Neural cell (in vitro differentiated cells): ENCODE results near the gene UBTF.

ENCODE experiments used
- POLR2AphosphoS5 ChIP-seq: IDR thresholded peaks from 2 replicates; pipeline ENCODE4 v1.6.1; 2012
- TAF1 ChIP-seq: IDR thresholded peaks from 2 replicates; pipeline ENCODE4 v1.6.1; 2012; ENCODE audit warnings: low read depth
- TF ChIP-seq, protein P1 (sequence below): fragments of 450-650 bp; IDR thresholded peaks from 2 replicates; pipeline ENCODE4 v1.5.1; 2014; ENCODE audit warnings: antibody characterized with exemption, mild to moderate bottlenecking, moderate library complexity; ENCODE audit not compliant: poor library complexity, severe bottlenecking

DNA sequence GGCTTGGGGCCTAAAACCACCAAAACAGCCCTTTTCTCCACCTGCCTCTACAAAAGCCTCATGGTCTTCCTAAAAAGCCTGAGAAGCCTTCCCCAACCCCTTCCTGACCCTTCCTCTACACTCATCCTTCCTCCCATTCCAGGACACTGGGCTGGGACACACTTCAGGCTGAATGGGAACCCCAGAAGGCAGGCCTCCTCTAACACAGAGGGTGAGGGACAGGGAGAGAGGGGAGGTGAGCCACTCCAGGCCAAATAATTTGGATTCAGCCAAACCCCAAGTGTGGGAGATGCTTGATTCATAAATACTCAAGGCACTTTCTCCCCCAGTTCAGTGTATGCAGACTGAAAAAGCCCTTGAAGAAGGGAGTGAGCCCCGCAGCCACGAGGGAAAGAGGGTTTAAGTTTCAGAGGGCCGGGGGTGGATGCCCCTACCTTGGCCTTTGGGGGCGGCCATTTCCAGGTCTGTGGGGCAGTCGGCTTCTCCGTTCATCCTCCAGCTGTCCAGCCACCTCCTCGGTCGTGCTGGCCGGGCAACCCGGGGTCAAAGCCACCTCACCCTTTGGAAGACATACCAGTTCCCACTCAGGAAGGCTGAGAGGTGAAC lies 1.6 kb downstream of the UBTF start:
- TF ChIP-seq TAF1 (no peak), POLR2AphosphoS5 (no peak)
- TF ChIP-seq, protein P1, sequence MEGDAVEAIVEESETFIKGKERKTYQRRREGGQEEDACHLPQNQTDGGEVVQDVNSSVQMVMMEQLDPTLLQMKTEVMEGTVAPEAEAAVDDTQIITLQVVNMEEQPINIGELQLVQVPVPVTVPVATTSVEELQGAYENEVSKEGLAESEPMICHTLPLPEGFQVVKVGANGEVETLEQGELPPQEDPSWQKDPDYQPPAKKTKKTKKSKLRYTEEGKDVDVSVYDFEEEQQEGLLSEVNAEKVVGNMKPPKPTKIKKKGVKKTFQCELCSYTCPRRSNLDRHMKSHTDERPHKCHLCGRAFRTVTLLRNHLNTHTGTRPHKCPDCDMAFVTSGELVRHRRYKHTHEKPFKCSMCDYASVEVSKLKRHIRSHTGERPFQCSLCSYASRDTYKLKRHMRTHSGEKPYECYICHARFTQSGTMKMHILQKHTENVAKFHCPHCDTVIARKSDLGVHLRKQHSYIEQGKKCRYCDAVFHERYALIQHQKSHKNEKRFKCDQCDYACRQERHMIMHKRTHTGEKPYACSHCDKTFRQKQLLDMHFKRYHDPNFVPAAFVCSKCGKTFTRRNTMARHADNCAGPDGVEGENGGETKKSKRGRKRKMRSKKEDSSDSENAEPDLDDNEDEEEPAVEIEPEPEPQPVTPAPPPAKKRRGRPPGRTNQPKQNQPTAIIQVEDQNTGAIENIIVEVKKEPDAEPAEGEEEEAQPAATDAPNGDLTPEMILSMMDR = no peak
